SK-MEL-5 (cell line): ENCODE data around the gene RPS15A. TPM values are rescaled to one million over a fixed set of nuclear protein-coding genes. Genes with fewer than 3 reads are reported as not detected.
"Not testable (repeated sequence)": the region's sequence is repeated elsewhere in the genome, so short reads cannot be mapped to it uniquely, and the experiment has no call there.

Experiments used
- DNase-seq: peaks from one replicate; pipeline ENCODE4 v3.0.0-alpha.2; 2016; ENCODE audit warnings: low read depth, low spot score
- in situ Hi-C: cut with HindIII; loops from 2 replicates; pipeline ENCODE4 v1.10.0; 2016; ENCODE audit warnings: low sequenced_read_pairs, high pct_unique_total_duplicates, low pct_unique_long_range_greater_than_20kb
- total RNA-seq: library from RNA; depleted of rRNA; stranded (reverse); fragments of >200 nt; shearing (Covaris generic); gene quantifications from 2 replicates; pipeline ENCODE4 v1.2.3, GENCODE V29; 2014; rRNA removed

The RPS15A gene
- total RNA-seq, 1 experiment from 2014 or later = 2,031 TPM

DNA sequence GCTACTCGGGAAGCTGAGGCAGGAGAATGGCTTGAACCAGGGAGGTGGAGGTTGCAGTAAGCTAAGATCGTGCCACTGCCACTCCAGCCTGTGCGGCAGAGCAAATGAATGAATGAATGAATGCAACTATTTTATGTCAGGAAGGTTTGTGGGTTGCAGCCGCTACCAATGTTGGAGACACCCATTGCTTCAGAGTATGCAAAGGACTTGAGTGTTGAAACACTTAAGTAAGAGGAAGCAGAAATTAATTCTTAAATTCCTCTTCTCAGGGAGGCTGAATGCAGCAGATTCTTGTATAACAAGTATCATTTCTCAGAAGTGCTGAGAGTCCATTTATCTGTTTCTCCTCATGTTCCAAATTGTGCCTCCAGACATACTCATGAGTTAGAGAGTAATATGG, 15.5 kb downstream of the RPS15A start:
- DNase-seq, in situ Hi-C loops: not testable (repeated sequence)

DNA sequence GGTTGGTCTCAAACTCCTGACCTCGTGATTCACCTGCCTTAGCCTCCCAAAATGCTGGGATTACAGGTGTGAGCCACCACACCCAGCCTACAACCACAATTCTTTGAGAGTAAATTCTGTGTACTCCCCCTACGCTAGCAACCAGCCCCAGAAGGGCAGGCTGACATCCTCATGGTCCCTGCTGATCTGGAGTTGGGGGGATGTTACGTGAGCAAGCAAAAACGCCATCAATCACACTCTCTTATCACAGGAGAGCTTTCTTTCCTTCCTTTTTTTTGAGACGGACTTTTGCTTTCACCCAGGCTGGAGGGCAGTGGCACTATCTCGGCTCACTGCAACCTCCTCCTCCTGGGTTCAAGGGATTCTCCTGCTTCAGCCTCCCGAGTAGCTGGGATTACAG, 18.0 kb downstream of the RPS15A start:
- DNase-seq, in situ Hi-C loops: not testable (repeated sequence)

DNA sequence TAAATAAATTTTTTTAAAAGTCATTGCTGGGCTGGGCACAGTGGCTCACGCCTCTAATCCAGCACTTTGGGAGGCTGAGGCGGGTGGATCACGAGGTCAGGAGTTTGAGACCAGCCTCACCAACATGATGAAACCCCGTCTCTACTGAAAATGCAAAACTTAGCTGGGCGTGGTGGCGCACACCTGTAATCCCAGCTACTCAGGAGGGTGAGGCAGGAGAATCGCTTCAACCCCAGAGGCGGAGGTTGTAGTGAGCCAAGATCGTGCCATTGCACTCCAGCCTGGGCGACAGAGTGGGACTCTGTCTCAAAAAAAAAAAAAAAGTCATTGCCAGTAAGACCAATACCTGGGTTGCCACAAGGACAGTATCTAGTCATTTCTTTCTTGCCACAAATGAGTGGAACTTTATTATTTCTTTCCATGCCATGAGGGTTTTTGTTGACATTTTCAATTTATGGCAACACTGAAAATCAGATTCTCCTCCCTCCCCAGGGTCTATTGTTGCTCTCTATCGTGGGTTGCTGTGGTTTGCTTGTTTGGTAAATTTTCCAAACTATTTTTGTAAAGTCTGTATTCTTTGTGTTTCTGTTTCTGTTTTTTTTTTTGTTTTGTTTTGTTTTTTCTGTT, 19.7 kb downstream of the RPS15A start:
- DNase-seq, in situ Hi-C loops: not testable (repeated sequence)

DNA sequence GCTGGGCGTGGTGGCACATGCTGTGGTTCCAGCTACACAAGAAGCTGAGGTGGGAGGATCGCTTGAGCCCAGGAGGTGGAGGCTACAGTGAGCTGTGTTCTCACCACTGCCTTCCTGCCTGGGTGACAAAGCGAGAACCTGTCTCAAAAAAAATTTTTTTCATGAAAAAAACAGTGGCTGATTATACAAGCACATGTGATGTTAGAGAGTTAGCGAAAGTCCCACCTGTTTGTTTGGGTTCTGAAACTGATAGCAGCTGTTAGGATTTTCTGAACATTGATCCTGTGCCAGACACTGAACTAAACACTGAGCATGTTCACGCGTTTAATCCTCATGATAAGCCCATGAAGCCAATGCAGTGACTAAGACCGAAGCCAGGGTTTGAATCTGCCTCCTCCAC, 22.9 kb downstream of the RPS15A start:
- in situ Hi-C loops = not testable (repeated sequence)

DNA sequence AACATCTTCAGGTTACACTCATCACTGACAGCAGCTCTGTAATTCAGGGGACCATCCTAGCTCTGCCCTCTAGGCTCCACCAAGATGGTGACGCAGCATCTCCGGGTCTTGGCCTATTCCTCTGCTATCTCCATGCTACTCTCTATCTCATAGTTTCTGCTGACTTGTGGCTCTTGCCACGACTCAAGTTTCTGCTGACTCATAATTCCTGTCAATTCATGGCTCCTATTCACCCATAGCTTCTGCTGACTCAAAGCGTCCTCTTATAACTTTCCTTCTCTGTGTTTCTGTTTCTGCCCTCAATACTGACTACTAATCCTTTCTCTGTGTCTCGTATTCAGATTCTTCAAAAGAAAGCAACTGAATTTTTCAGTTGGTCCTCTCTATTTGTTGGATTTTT, 27.4 kb downstream of the RPS15A start:
- in situ Hi-C loops, DNase-seq: not testable (repeated sequence)

More for the DNA sequence above, 22.9 kb downstream of the RPS15A start:
- DNase-seq = not testable (repeated sequence)

DNA sequence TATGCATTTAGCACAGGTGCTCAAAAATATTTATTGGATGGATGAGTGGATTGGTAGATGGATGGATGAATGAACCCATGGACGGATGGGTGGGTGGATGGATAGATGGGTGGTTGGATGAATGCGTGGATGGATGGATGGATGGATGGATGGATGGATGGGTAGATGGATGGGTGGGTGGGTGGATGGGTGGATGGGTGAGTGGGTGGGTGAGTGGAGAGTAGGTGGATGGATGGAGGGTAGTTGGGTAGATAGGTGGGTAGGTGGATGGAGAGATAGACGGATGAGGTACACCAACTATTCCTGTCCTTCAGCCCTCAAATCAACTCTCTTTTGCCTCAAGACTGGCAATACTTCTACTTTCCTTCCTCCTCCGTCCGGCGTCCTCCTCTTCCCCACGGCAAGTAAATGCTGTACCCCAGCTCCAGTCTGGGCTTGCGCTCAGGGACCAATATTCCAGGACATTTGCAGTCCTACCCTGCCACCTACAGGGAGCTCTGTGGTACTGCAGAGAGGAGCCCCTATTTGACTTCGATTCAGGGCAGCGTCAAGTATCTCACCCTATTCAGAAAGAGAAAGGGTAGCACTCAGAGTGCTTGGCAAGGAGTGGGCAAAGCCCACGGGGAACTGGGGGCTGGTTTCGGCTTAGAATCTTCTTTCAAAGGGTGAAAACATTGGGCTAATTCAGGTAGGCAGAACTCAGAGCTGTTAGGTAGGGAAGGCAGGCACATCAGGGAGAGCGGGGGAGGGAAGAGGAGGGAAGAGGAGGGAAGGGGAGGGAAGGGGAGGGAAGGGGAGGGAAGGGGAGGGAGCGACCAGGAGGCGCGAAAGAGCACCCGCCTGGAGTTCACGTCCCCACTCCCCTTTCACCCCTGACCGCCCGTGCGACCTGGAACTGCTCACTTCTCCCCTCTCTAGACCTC, 30.3 kb downstream of the RPS15A start:
- DNase-seq, in situ Hi-C loops: not testable (repeated sequence)

DNA sequence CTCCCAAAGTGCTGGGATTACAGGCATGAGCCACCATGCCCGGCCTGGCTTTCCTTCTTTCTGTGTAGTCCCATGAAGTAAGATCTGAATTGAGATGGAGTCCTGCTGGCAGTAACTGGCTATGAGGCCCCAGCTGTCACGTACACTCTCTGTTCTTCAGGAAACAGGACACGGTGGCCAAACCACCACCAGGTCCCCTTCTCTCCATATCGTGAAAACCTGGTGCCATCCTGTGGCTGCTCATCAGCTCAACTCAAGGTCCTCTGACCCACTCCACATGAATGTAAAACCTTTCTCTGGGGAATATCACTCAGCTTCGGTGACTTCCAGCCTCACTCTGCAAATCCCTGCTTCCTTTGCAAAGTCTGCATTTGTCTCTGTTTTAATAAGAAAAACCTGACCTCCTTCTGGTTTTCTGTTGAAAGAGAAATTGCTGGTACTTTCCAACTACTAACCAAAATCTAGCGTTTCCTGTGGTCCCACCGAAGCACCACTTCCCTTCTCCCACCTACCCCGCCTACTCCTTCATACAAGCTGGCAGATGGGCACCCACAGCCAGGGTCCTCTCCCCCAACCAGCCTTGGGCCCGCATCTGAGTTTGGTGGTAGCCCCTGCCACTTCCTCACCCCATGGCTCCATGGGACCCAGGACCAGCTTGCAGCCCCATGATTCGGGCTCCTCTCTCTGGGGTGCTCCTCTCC, 32.0 kb downstream of the RPS15A start:
- in situ Hi-C loops, DNase-seq: not testable (repeated sequence)

DNA sequence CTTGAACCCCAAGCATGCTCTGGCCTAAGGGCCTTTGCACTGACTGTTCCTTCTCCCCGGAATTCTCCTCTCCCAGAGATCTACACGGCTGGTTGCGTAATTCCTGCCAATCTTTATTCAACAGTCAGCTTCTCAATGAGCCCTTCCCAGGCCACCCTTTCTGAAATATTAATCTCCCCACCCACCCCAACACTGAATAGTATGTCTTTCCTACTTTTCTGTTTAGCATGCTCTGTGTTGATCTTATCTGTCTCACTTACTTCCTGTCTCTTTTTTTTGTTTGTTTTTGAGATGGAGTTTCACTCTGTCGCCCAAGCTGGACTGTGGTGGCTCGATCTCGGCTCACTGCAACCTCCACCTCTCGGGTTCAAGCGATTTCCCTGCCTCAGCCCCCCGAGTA, 33.5 kb downstream of the RPS15A start:
- in situ Hi-C loops, DNase-seq: not testable (repeated sequence)

DNA sequence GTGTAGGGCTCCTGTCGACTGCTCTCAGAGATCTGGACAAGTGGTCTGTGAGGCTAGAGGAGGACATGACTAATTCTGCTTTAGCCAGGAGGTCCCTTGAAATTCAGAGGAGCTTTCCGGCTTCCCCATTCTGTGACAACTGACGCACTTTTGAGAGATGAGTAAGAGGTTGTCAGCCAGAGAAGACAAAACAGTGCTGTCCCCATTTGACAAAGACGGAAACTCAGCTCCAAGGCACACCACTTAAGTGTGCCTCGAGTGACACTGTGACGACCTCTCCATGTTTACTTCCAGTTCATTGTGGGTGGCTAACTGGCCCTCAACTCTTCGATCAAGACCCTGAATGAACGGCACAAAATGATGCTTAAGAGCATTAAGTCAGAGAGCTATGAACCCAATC, 47.3 kb downstream of the RPS15A start:
- in situ Hi-C loops, DNase-seq: not testable (repeated sequence)

DNA sequence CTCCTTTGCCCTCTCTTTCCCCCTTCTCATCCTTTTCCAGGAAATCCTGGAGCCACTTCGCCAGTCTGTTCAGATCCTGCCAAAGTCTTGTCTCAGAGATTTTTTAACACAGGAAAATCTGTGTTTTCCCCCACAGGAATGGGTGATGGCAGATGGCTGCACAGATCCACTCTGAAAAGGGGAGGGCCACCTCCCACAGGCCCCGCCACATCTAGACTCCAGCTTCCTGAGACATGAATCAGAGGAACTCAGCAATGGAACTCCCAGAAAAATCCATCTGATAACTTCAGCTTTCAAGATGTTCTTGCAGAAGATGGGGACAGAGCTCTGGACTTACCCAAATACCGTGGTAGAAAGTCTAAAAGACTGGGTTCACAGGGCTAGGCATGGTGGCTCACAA, 50.1 kb downstream of the RPS15A start:
- DNase-seq, in situ Hi-C loops: not testable (repeated sequence)

DNA sequence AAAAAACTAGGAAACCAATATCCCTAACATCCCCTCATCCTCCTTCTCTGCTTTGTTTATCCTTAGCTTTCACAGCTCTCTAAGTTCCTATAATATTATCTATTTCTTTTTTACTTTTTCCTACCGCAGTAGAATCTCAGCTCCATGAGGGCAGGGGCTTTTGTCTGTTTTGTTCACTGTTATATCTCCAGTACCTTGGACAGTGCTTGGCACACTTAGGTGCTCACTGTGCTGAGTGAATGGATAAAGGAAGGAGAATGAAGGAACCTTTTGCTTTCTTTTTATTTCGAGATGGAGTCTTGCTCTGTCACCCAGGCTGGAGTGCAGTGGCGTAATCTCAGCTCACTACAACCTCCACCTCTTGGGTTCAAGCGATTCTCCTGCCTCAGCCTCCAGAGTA, 51.4 kb downstream of the RPS15A start:
- in situ Hi-C loops = not testable (repeated sequence)

DNA sequence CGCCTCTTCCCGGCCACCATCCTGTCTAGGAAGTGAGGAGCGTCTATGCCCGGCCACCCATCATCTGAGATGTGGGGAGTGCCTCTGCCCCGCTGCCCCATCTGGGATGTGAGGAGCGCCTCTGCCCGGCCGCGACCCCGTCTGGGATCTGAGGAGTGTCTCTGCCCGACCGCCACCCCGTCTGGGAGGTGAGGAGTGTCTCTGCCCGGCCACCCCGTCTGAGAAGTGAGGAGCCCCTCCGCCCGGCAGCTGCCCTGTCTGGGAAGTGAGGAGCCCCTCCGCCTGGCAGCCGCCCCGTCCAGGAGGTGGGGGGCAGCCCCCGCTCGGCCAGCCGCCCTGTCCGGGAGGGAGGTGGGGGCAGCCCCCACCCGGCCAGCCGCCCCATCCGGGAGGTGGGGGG, 55.9 kb downstream of the RPS15A start:
- DNase-seq, in situ Hi-C loops: not testable (repeated sequence)

More for the DNA sequence above, 51.4 kb downstream of the RPS15A start:
- DNase-seq = not testable (repeated sequence)

Other genes with a start within 250 kb of the RPS15A start
- gene NOMO2, start 228.2 kb downstream of the RPS15A start, total RNA-seq = 101 and 110 TPM in 2 replicates
- gene ARL6IP1, start 11.2 kb upstream of the RPS15A start, total RNA-seq = 152 TPM in 2 replicates
- gene SMG1, start 136.1 kb upstream of the RPS15A start, total RNA-seq = 21.8 and 22.3 TPM in 2 replicates
- 1.0 and 1.5 TPM in 2 replicates for gene TMC7, start 193.6 kb upstream of the RPS15A start, total RNA-seq